Vagina (tissue), 2 donors: ENCODE results near the gene GLCCI1. TPM values are rescaled to one million over a fixed set of nuclear protein-coding genes. Genes with fewer than 3 reads are reported as not detected.

Experiments
- DNase-seq, 2 donors: peaks; one replicate each; pipeline ENCODE4 v3.0.0-alpha.2; 2017; ENCODE audit errors: extremely low spot score in 2 of 2
- H3K27ac ChIP-seq: fragments of 200-600 bp; sonication (generic); one replicate; pipeline ENCODE4 v1.5.1; 2019
- H3K27me3 ChIP-seq: fragments of 200-600 bp; sonication (generic); one replicate; pipeline ENCODE4 v1.5.1; 2019
- H3K36me3 ChIP-seq, 2 donors: fragments of 200-600 bp; sonication (generic); one replicate each; pipeline ENCODE4 v1.5.1; 2017 to 2019
- H3K4me1 ChIP-seq: fragments of 200-600 bp; sonication (generic); one replicate; pipeline ENCODE4 v1.5.1; 2019
- H3K4me3 ChIP-seq, 2 donors: fragments of 200-600 bp; sonication (generic); 1 replicate in 1 of 2; 2 replicates in 1 of 2; pipeline ENCODE4 v1.5.1; 2016 to 2019
- H3K9me3 ChIP-seq: fragments of 200-600 bp; sonication (generic); one replicate; pipeline ENCODE4 v1.5.1; 2019
- CTCF ChIP-seq, 3 experiments: fragments of 450-650 bp in 2 of 3; fragments of 200-600 bp in 1 of 3; sonication (generic) in 1 of 3; IDR thresholded peaks; one replicate each; pipeline ENCODE4 v1.5.1; 2017 to 2019; ENCODE audit warnings: antibody characterized with exemption in 3 of 3, mild to moderate bottlenecking in 2 of 3, moderate library complexity in 2 of 3
- POLR2A ChIP-seq, 2 donors: fragments of 450-650 bp; IDR thresholded peaks; one replicate each; pipeline ENCODE4 v1.6.1; 2017; ENCODE audit warnings: antibody characterized with exemption in 2 of 2, mild to moderate bottlenecking in 2 of 2, moderate library complexity in 2 of 2
- POLR2AphosphoS5 ChIP-seq, 2 donors: sonication (generic); formaldehyde crosslinking; IDR thresholded peaks; one replicate each; pipeline ENCODE4 v1.9.0; 2017; ENCODE audit warnings: antibody characterized with exemption in 2 of 2, mild to moderate bottlenecking in 2 of 2, low read depth in 1 of 2; ENCODE audit not compliant: insufficient read depth in 1 of 2
- intact Hi-C: fragments of 100-400 bp; cut with DNase I; formaldehyde crosslinking; loops from one replicate; pipeline ENCODE4 v1.15.1; 2023
- total RNA-seq: library from RNA; depleted of rRNA; stranded (reverse); fragments of >200 nt; gene quantifications from one replicate; pipeline ENCODE4 v1.2.3, GENCODE V29; 2016

Gene GLCCI1
- total RNA-seq, 1 donor from 2014 or later: 9.1 TPM

- Histone ChIP-seq H3K27me3 (no peaks in the 10 kb centered on the region), H3K27ac (no peak overlapping the region), H3K9me3 (no peaks in the 10 kb centered on the region), H3K36me3 (peaks cover 0 to 8% of the 10 kb centered on the region in 2 donors), H3K4me1 (no peaks in the 10 kb centered on the region), H3K4me3 (no peak overlapping the region)
- TF ChIP-seq POLR2AphosphoS5 (IDR thresholded peaks at IDR 0.05; ENCODE audit: insufficient read depth in 1 of 2, low read depth in 1 of 2) (no peak), POLR2A (IDR thresholded peaks at IDR 0.05) (no peak), CTCF (IDR thresholded peaks at IDR 0.05) (no peak)
- no peak for DNase-seq
- intact Hi-C loops: no loop called here
These were observed 95.2 kb downstream of the GLCCI1 start for GRCh38 chr7:8063706-8064297.

GRCh38 chr7:8064828-8065227 is 96.2 kb downstream of the GLCCI1 start:
- H3K4me1 ChIP-seq: no peaks in the 10 kb centered on the region
- no peak overlapping the region for H3K27ac ChIP-seq
- no peak overlapping the region for H3K4me3 ChIP-seq
- no peaks in the 10 kb centered on the region for H3K27me3 ChIP-seq
- TF ChIP-seq CTCF (IDR thresholded peaks at IDR 0.05): no peak
- TF ChIP-seq POLR2AphosphoS5 (IDR thresholded peaks at IDR 0.05; ENCODE audit: insufficient read depth in 1 of 2, low read depth in 1 of 2): no peak
- TF ChIP-seq POLR2A (IDR thresholded peaks at IDR 0.05): no peak
- intact Hi-C loops: no loop called here
- no peaks in the 10 kb centered on the region for H3K9me3 ChIP-seq
- H3K36me3 ChIP-seq: peaks cover 0 to 8% of the 10 kb centered on the region in 2 donors
- no peak for DNase-seq

GRCh38 chr7:8065356-8065813 is 96.8 kb downstream of the GLCCI1 start:
- H3K27ac ChIP-seq: no peak overlapping the region
- DNase-seq: no peak
- no peak for TF ChIP-seq POLR2AphosphoS5 (IDR thresholded peaks at IDR 0.05; ENCODE audit: insufficient read depth in 1 of 2, low read depth in 1 of 2)
- intact Hi-C loops: no loop called here
- no peak overlapping the region for H3K4me3 ChIP-seq
- H3K9me3 ChIP-seq: no peaks in the 10 kb centered on the region
- H3K36me3 ChIP-seq: peaks cover 0 to 8% of the 10 kb centered on the region in 2 donors
- no peaks in the 10 kb centered on the region for H3K27me3 ChIP-seq
- H3K4me1 ChIP-seq: no peaks in the 10 kb centered on the region

GRCh38 chr7:8068892-8069686 is 100.5 kb downstream of the GLCCI1 start:
- intact Hi-C loops: no loop called here
- H3K9me3 ChIP-seq: no peaks in the 10 kb centered on the region
- no peak overlapping the region for H3K4me3 ChIP-seq
- no peak for DNase-seq
- TF ChIP-seq POLR2AphosphoS5 (IDR thresholded peaks at IDR 0.05; ENCODE audit: insufficient read depth in 1 of 2, low read depth in 1 of 2) (no peak), CTCF (IDR thresholded peaks at IDR 0.05) (no peak), POLR2A (IDR thresholded peaks at IDR 0.05) (no peak)
- H3K4me1 ChIP-seq: no peaks in the 10 kb centered on the region
- H3K36me3 ChIP-seq: no peaks in the 10 kb centered on the region
- H3K27ac ChIP-seq: no peak overlapping the region
- H3K27me3 ChIP-seq: no peaks in the 10 kb centered on the region

GRCh38 chr7:8070451-8071180 is 102.0 kb downstream of the GLCCI1 start:
- DNase-seq: no peak
- Histone ChIP-seq H3K9me3 (no peaks in the 10 kb centered on the region), H3K27me3 (no peaks in the 10 kb centered on the region), H3K36me3 (no peaks in the 10 kb centered on the region), H3K27ac (no peak overlapping the region), H3K4me1 (no peaks in the 10 kb centered on the region), H3K4me3 (no peak overlapping the region)
- intact Hi-C loops: no loop called here
- TF ChIP-seq POLR2AphosphoS5 (IDR thresholded peaks at IDR 0.05; ENCODE audit: insufficient read depth in 1 of 2, low read depth in 1 of 2) (no peak), POLR2A (IDR thresholded peaks at IDR 0.05) (no peak), CTCF (IDR thresholded peaks at IDR 0.05) (no peak)
